ENCODE measurements around the gene PTH1R.

DNA sequence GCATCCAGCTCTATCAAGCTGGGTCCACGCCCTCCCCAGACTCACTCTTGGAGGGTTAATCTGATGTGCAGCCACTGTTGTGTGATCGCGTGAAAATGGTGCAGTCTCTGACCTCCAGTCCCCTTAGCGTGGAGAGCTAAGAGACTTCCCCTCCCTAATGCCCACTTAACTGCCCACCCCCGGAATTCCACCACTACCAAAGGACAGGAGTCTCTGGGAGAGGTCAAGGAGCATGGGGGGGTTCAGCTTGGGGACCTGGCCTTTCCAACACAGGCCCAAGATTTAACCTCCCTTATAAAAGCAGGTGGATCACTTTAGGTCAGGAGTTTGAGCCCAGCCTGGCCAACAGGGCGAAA, 50.2 kb downstream of the PTH1R start:
- no peak for TF ChIP-seq POLR2A (IDR thresholded peaks at IDR 0.05)
- no peak for TF ChIP-seq CTCF (IDR thresholded peaks at IDR 0.05)
- no peak for TF ChIP-seq POLR2AphosphoS5 (IDR thresholded peaks at IDR 0.05; ENCODE audit: insufficient read depth in 1 of 2, low read depth in 1 of 2)

All from vagina (tissue), 2 donors.